ENCODE measurements around the gene FRMD8. TPM values are rescaled to one million over a fixed set of nuclear protein-coding genes. Genes with fewer than 3 reads are reported as not detected.

The FRMD8 gene
- total RNA-seq, 1 donor from 2014 or later = 9.7 TPM

DNA sequence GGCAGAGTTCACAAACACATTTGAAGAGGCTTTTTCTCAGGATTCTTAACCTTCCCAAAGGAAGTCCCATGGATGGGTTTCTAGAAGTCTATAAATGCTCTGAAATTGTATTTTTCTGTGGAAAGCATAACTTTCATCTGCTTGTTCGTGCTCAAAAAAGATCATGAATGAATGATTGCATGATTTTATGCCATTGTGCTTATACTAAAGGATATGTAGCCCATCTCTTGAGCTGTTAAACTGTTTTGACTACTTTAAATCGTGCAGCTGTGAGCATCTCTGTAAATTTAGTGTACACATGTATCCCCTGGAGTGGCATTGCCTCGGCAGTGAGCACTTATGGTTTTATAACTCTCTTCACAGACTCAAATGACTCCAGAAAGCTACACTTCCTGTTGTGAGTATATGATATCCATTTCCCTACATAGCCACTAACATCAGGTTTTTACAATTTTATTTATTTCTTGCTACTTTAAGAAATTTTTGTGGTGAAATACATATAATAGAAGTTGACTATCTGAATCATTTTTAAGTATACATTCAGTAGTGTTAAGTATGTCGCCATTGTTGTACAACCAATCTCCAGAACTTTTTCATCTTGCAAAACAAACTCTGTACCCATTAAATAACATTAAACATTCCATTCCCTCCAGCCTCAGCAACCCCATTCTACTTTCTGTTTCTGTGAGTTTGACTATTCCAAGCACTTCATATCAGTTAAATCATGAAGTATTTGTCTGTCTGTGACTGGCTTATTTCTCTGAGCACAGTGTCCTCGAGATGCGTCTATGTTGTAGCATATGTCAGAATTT, 44.2 kb downstream of the FRMD8 start:
- no peak for DNase-seq
- intact Hi-C loops (cut with micrococcal nuclease) = no loop called here

DNA sequence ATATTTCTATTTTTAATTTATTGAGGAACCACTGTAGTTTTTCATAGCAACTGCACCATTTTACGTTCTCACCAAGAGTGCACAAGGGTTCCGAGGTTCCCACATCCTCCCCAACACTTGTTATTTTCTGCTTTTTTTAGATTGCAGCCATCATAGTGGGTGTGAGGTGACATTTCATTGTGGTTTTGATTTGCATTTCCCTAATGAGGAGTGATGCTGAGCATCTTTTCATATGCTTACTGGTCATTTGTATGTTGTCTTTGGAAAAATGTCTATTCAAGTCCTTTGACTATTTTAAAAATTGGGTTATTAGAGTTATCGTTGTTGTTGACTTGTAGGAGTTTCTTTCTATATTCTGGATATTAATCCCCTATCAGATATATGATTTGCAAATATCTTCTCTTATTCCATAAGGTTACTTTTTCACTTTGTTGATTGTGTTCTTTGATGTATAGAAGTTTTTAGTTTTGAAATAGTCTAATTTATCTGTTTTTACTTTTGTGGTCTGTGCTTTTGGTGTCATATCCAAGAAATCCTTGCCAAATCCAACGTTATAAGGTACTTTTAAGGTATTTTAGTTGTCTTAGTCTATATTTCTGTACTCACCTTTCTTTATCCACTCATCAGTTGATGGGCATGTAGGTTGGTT, 45.1 kb downstream of the FRMD8 start:
- DNase-seq (no peak), ATAC-seq (no peak)
- intact Hi-C loops (cut with micrococcal nuclease) = no loop called here

More for the DNA sequence above, 44.2 kb downstream of the FRMD8 start:
- no peak for ATAC-seq

DNA sequence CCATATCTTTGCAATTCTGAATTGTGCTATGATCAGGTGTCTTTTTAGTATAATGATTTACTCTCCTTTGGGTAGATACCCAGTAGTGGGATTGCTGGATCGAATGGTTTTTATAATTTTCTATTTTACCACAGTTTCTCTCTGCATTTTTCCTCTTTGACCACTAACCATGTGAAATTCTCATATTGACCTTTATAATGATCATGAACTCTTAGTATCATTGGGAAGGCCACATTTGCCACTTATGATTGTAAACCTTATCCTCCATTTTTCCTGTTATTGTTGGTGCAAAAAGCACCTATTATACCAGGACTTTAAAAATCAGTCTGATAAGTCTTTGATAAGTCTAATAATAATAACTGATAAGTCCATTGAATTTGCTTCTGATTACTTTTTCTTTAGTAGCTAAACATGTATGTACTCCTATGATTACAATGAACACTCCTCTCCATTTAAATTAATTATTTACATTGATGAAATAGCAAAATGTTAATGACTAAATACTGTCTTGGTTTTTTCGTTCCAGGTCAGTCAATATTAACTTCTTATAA, 45.7 kb downstream of the FRMD8 start:
- ATAC-seq (no peak), DNase-seq (no peak)
- intact Hi-C loops (cut with micrococcal nuclease) = no loop called here

DNA sequence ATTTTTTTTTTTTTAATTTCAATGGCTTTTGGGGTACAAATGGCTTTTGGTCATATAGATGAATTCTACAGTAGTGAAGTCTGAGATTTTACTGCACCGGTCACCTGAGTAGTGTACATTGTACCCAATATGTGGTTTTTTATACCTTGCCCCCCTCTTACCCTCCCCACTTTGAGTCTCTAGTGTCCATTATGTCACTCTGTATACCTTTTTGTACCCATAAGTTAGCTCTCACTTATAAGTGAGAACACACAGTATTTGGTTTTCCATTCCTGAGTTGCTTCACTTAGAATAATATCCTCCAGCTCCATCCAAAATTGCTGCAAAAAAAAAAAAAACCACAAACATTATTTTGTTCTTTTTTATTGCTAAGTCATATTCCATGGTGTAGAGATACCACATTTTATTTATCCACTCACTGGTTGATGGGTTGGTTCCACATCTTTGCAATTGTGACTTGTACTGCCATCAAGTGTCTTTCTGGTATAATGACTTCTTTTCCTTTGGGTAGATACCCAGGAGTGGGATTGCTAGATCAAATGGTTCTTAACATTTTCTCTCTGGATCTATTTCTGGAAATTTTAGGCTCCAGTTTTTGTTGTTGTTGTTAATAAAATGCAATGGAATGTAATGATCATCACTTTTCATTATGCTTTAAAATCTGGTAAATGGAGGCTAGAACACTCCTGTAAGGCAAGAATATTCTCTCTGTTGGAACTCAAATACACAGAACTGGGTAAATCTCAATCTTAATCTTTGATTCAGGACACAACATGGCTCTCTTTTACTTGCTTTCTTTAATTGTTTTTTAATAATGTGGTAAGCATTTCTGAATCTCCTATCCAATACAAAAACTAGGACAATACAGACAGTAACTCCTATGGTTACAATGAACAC, 46.5 kb downstream of the FRMD8 start:
- ATAC-seq (no peak), DNase-seq (no peak)
- intact Hi-C loops (cut with micrococcal nuclease) = no loop called here

DNA sequence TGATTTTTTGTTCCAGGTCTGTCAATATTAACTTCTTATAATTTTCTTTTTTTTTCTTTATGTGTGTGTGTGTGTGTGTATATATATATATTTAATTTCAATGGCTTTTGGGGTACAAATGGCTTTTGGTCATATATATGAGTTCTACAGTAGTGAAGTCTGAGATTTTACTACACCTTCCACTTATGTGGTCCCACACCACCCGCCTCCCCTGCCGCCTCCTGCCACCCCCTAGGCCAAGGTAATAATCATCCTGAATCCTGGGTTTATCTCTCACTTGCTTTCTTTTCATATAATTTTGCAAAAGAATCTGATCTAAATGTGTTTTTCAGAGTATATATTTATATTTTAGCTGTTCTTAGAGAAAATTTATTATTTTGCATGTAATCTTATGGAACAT, 47.2 kb downstream of the FRMD8 start:
- intact Hi-C loops (cut with micrococcal nuclease) = no loop called here
- no peak for DNase-seq
- ATAC-seq = no peak

DNA sequence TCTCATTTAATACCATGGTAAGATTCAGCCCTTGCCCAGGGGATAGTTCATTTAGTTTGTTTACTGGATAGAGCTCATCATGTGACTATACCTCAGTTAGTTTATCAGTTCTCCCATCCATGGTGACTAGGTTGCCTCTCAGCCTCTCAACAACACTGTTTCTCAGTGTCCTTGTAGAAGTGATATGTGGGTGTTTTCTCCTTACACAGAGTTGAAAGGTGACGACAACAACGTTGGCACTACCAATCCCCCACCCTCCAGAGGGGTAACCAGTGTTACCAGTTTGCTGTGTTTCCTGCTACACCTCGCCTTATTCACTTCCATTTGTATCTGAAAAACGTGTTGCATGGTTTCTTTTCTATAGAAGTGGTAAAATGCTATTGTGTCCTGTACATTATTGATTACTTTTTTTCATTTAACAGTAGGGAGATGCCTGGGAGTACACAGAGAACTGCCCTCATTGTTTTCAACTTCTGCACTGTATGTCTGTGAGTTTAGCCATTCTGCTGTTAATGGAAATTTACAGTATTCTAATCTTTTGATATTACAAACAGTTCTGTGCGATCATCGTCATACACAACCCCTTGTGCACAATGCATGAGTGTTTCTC, 47.7 kb downstream of the FRMD8 start:
- intact Hi-C loops (cut with micrococcal nuclease) = no loop called here
- no peak for DNase-seq
- no peak for ATAC-seq

DNA sequence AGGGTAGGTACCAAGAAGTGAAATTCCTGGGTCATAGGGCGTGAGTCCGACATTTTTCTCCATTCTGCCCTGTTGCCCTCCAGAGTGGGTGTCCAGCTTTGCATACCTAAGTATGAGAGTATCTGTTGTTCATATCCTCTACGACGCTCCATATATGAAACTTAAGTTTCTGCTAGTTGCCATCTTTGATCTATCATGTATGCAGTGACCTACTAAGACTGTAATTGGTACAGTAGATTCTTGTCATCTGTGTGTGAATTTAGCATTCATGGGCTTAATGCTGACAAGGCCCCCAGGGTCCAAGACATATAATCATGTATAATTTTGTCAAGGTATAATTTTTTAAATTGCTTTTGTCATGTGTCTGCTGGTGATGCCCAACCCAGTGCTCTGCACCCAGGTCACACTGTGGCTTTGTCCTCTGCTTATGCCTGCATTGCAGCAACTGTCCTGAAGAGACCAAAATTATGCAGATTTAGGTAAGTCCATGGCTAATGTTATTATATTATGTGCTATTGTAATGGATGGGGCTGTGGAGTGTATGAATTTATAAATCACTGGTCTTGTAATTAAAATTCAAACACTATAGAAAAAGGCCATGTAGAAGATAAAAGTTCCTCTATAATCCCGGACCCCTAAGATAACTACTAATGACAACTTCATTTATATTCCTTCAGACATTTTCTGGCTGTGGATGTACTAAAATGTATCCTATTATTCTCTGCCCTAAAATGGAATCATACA, 48.4 kb downstream of the FRMD8 start:
- ATAC-seq (no peak), DNase-seq (no peak)
- intact Hi-C loops (cut with micrococcal nuclease) = no loop called here

DNA sequence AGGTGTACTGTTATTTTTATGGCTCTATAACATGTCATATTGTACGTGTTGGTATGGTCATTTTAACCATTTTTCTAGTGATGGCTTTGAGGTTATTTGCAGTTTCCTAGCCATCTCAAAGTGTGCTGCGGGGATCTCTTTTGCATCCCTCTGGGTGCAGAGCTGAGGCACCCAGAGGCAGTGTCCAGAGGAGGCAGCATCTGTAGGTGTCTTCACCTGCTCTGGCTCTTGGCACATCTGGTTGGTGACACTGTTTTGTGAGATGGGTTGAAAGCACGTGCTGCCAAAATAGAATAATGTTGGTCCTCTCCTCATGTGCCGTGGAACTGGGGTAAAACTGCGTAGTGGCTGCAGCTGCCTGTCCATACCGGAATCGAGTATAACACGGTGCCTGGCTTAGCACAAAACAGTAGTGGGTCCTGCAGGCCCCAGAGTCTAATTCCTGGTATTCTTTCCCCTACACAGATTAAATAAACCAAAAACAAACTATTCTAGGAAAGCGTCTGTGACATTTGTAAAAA, 49.0 kb downstream of the FRMD8 start:
- intact Hi-C loops (cut with micrococcal nuclease) = no loop called here
- ATAC-seq (peak; percentile 3), DNase-seq (no peak)

DNA sequence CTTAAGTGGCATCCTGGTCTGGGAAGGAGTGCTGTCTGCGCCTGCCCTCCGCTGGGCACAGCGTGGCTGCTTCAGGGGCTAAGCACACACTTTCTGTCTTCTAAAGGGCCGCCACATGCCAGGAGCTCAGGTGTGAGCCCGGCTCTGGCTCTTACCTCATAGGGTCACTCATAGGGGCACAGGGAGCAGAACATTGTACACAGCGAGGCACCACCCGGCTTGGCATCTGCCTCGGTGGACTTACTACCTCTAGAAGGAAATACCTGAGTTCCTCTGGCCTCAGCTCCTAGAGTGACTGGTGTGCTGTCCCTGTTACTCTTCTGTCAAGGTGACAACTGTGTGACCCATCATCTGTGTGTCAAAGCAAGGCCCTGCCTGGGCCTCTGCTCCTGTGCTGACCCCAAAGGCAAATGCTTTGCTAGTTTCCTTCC, 49.6 kb downstream of the FRMD8 start:
- DNase-seq (peak; percentile 58), ATAC-seq (peak; percentile 23)
- intact Hi-C loops (cut with micrococcal nuclease) = no loop called here

DNA sequence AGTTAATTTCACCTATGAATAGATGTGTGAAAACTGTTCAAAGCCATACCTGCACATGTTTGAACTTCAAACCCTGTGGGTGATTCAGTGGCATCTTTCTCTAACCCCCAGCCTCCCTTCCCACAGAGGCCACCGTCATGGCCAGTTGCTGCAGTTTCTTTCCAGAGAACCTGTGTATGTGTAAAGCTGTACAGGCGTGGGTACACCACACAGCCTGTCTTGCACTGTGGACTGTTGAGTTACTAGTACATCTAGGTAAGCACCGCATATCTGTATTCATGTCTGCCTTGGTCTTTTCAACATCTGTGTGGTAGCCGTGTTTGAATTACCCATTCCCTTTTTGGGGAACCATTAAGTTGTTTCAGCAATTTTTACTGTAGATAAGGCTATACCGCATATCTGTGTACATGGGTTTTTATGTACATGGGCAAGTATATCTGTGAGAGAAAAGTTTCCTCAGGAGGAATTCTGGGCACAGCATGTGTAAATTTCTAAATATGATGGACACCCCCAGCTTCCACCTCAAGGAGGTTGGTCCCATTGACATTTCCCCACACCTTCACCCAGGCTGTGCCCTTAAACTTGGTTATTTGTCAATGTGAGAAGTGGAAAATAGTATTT, 50.1 kb downstream of the FRMD8 start:
- intact Hi-C loops (cut with micrococcal nuclease) = no loop called here
- DNase-seq (no peak), ATAC-seq (peak; percentile 4)

DNA sequence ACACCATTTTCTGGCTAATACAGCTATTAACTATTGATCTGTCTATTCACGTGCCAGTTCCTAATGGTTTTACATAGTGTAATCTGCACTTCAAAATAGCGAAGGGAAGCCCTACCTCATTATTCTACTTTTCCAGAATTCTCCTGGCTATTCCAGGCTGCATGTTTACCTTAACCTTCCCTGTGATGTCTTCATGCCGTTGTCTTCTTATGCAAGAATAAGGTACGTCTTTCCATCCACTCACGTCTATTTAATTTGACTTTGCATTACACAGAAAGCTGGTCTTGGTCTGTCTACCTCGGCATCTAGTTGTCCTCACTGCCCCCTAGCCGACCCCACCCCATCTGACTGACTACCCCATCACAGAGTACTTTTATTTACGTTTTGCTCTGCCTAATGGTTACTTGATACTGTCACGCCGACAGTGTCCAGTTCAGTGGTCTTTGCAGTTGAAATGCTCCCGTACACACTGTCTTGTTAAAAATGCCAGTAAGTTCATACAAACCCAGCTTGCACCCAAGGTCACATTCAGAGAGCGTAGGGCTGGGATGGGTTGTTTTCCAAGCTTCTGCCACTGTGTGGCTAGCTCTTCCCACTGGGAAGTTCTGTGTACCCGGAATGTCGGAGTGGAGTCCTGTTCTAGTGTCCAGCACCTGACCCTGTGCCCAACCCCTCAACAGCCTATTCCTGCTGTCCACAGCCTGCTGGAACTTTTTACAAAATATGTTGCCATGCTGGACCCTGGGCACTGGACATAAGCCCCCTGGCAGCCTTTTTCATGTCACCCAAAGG, 51.2 kb downstream of the FRMD8 start:
- intact Hi-C loops (cut with micrococcal nuclease) = no loop called here
- ATAC-seq = no peak
- no peak for DNase-seq

DNA sequence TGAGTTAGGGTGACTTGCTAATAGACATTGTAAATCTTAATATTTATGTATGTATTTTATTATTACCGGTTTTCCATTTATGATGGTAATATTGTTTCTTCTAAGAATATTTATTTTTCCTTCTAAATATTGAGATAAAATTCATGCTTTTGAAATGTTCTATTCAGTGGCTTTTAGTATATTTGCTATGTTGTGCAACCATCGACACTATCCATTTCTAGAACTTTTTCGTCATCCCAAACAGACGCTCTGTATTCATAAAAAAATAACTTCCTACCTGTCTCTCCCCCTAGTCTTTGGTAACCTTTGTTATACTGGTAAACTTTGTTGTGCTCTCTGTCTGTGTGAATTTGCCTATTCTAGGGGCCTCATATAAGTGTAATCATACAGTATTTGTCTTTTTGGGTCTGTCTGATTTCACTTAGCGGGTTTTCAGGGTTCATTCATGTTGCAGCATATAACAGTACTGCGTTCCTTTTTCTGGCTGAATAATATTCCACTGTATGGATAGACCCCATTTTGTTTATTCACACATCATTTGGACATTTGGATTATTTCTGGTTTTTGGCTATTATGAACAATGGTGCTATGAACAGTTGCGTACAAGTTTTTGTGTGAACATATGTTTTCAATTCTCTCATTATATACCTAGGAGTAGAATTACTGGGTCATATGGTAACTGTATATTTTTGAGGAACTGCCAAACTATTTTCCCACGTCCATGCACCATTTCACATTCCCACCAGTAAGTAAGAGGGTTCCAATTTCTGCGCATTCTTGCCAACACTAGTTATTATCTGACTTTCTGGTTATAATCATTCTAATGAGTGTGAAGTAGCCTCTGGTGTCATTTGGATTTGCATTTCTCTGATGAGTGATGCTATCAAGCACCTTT, 52.1 kb downstream of the FRMD8 start:
- no peak for DNase-seq
- no peak for ATAC-seq
- intact Hi-C loops (cut with micrococcal nuclease) = no loop called here

DNA sequence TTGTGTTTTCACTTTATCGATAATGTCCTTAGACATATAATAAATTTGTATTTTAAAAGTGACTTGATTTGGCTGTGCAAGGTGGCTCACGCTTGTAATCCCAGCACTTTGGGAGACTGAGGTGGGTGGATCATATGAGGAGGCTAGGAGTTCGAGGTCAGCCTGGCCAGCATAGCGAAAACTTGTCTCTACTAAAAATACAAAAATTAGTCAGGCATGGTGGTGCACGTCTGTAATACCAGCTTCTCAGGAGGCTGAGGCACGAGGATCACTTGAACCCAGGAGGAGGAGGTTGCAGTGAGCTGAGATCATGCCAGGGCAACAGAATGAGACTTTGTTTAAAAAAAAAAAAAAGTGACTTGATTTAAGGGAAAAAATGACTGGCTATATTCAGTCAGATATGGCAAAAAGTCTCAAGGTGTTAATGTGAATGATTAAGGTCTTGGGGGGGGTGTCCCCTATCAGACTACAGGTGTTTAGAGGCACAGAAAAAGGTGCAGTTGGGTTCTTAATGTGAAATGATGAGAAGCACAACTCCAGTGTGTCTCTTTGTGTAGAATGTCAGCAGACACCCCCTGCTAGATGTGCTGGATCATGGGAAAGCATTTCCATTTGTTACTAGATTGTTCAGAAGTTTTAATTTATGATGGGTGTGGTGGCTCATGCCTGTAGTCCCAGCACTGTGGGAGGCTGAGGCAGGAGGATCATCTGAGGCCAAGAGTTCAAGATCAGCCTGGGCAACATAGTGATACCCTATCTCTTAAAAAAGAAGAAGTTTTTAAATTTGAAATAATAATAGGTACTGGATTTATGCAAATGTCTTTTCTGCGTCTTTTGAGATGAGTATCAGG, 53.1 kb downstream of the FRMD8 start:
- intact Hi-C loops (cut with micrococcal nuclease) = no loop called here
- DNase-seq (no peak), ATAC-seq (no peak)

DNA sequence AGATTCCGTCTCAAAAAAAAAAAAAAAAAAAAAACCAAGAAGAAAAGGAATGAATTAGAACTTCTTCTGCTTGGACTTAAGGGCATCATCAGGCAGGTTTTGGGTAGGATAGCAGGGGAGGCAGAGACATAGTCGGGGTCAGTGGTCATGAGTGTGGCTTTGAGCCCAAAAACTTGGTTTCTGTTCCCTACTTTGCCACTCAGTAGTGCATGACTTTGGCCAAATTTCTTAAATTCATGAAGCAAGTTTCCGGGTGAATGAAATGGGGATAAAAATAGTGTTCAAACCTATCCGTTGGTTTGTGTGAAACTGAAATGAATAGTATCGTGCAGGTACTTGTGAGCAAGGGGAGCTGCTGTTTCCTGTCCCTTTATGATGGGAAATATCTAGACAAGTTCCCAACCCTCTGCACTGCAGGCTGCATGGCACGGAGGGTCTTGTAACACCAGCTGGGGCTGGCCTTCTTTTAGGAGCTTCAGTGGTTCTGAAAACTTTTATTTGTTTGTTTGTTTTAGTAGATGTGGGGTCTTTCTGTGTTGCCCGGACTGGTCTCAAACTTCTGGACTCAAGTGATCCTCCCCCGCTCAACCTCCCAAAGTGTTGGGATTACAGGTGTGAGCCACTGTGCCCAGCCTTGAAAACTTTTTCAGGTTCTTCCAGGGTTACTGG, 54.5 kb downstream of the FRMD8 start:
- intact Hi-C loops (cut with micrococcal nuclease) = no loop called here
- no peak for DNase-seq
- no peak for ATAC-seq

DNA sequence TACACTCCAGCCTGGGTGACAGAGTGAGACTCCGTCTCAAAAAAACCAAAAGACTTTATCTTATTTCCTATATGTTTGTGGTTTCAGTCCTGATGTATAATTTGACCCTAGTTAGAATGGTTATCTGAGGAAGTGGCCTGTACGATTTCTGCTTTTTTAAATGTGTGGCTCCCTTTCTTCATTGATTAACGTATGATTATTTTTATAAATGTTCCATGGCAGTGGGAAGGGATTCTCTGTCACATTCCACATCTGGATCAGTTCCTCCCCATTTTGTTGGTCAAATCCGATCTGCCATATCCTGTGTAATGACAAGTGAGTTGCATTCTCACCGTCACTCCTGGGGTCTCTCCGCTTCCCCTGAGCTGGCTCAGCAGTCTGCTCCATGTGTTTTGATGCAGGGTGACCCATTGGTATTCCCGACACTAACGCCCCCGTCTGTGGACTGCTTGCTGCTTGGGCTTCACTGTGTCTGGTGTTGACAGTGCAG, 56.5 kb downstream of the FRMD8 start:
- intact Hi-C loops (cut with micrococcal nuclease) = no loop called here
- ATAC-seq = no peak
- no peak for DNase-seq

All from left ventricle myocardium superior (tissue), 1 donor.